Tibial nerve (tissue), 4 donors: ENCODE results near the gene SFMBT2.

Experiments used
- CTCF ChIP-seq, 5 experiments: fragments of 200-600 bp in 3 of 5; fragments of 450-650 bp in 2 of 5; sonication (generic) in 3 of 5; IDR thresholded peaks; one replicate each; pipeline ENCODE4 v1.5.1; 2016 to 2019; ENCODE audit warnings: antibody characterized with exemption in 5 of 5, mild to moderate bottlenecking in 3 of 5, moderate library complexity in 2 of 5
- EP300 ChIP-seq, 2 donors: sonication (generic); formaldehyde crosslinking; IDR thresholded peaks; one replicate each; pipeline ENCODE4 v1.6.1; 2017; ENCODE audit warnings: antibody characterized with exemption in 2 of 2, mild to moderate bottlenecking in 1 of 2
- POLR2A ChIP-seq, 2 donors: fragments of 450-650 bp; IDR thresholded peaks; one replicate each; pipeline ENCODE4 v1.6.1; 2017; ENCODE audit warnings: antibody characterized with exemption in 2 of 2, mild to moderate bottlenecking in 2 of 2, moderate library complexity in 2 of 2

GRCh38 chr10:7243873-7244272, 167.0 kb downstream of the SFMBT2 start:
- no peak for TF ChIP-seq CTCF (IDR thresholded peaks at IDR 0.05)
- no peak for TF ChIP-seq POLR2A (IDR thresholded peaks at IDR 0.05)
- TF ChIP-seq EP300 (IDR thresholded peaks at IDR 0.05) = no peak
